Pancreas (tissue), 10 donors: ENCODE measurements around the gene FAS. TPM values are rescaled to one million over a fixed set of nuclear protein-coding genes. Genes with fewer than 3 reads are reported as not detected.
A peak's percentile ranks its signal among the peaks of the same experiment; 100 is the strongest.

Experiments
- ATAC-seq, 4 donors: fragments of 200-7000 bp; cut with Tn5 transposase; one replicate each; pipeline versions ENCODE4 v1.8.0 to v1.9.1; 2020; ENCODE audit warnings: mild to moderate bottlenecking in 4 of 4, moderate library complexity in 4 of 4
- DNase-seq, 6 donors: peaks; one replicate each; pipeline ENCODE4 v3.0.0-alpha.2; 2020
- FAIRE-seq: peaks from 2 replicates; lab custom pipeline; 2012; peaks lifted over from hg19 to GRCh38; lab: Jason Lieb, UNC
- H3K27ac ChIP-seq, 4 donors: fragments of 200-600 bp; sonication (generic); 1 replicate in 3 of 4; 2 replicates in 1 of 4; pipeline versions ENCODE4 v1.5.0 to v1.8.0; 2020
- H3K27me3 ChIP-seq, 4 donors: fragments of 200-600 bp; one replicate each; pipeline ENCODE4 v1.8.0; 2021
- H3K36me3 ChIP-seq, 3 donors: fragments of 200-600 bp; sonication (generic) in 1 of 3; one replicate each; pipeline versions ENCODE4 v1.5.0 to v1.8.0; 2020 to 2021
- H3K4me1 ChIP-seq, 3 donors: fragments of 200-600 bp; one replicate each; pipeline ENCODE4 v1.8.0; 2021
- H3K4me3 ChIP-seq, 4 donors: fragments of 200-600 bp; sonication (generic) in 2 of 4; one replicate each; pipeline versions ENCODE4 v1.5.0 to v1.8.0; 2020 to 2021
- H3K9me3 ChIP-seq, 4 donors: fragments of 200-600 bp; one replicate each; pipeline ENCODE4 v1.8.0; 2021
- CTCF ChIP-seq, 4 donors: fragments of 200-600 bp; sonication (generic) in 3 of 4; IDR thresholded peaks; one replicate each; pipeline versions ENCODE4 v1.5.0 to v1.8.0; 2021; ENCODE audit warnings: antibody characterized with exemption in 4 of 4
- WGBS, 2 donors: extraction: QIAGEN DNeasy Blood & Tissue Kit; methylation state at CpG; one replicate each; pipeline ENCODE4 v1.1.7; 2013; 5-methylcytosine and 5-hydroxymethylcytosine counted together
- intact Hi-C, 3 donors: fragments of 100-400 bp; cut with DNase I; formaldehyde crosslinking; loops; one replicate each; pipeline versions ENCODE4 v1.11.1 to v1.14.2; 2022
- polyA plus RNA-seq, 2 donors: library from polyadenylated mRNA; stranded (reverse); fragments of 200-250 nt; gene quantifications; one replicate each; pipeline ENCODE4 v1.2.3, GENCODE V29; 2013
- total RNA-seq, 6 donors: library from RNA; stranded (reverse); fragmentation: NEBNext Ultra II Directional in 4 of 6; extraction: Animal tissue kit (Norgen Biotek cat#: 25700) in 4 of 6; gene quantifications; one replicate each; pipeline versions ENCODE4 v1.2.1 to v1.2.4, GENCODE V29; 2021 to 2023
- donor health status: healthy with polysubstance abuse.
- donor health status: DM: no; HTN: no; CAD: no; lungs with moderate emphysema.
- donor health status: DM: no; HTN: no; CAD: no.
- donor health status: control.
- donor health status: control.
- donor health status: Bipolar disorder and iron deficiency.
- donor health status: DM: yes; HTN: yes; CAD: no.
- donor health status: DM: no; HTN: no; CAD: no.
- donor health status: DM: no; HTN: no; CAD: no.
- donor health status: DM: yes; HTN: yes; CAD: no.

FAS gene
- total and polyA plus RNA-seq, 8 donors, result 1.4 to 10.3 (median 3.2) TPM

GRCh38 chr10:88946965-88947590 is 43.5 kb upstream of the FAS start:
- no peak for ATAC-seq
- Histone ChIP-seq H3K27me3 (no peaks in the 10 kb centered on the region), H3K27ac (no peak overlapping the region), H3K36me3 (no peaks in the 10 kb centered on the region), H3K4me3 (no peak overlapping the region), H3K9me3 (no peaks in the 10 kb centered on the region), H3K4me1 (no peaks in the 10 kb centered on the region)
- FAIRE-seq, result no peak
- TF ChIP-seq CTCF (IDR thresholded peaks at IDR 0.05), result no peak
- intact Hi-C loops, result no loop called here
- no peak for DNase-seq
- 75 to 86% methylated on average over 5 of the region's 6 CpGs for WGBS, 2 donors

- intact Hi-C loops, result no loop called here
- no peak for TF ChIP-seq CTCF (IDR thresholded peaks at IDR 0.05)
- 74 to 78% methylated on average over 2 of the region's 2 CpGs for WGBS, 2 donors
- H3K27ac ChIP-seq, result no peak overlapping the region
- FAIRE-seq, result no peak
- ATAC-seq, result no peak
- DNase-seq, result no peak
- no peaks in the 10 kb centered on the region for H3K4me1 ChIP-seq
- no peaks in the 10 kb centered on the region for H3K36me3 ChIP-seq
- H3K4me3 ChIP-seq, result no peak overlapping the region
- no peaks in the 10 kb centered on the region for H3K27me3 ChIP-seq
- no peaks in the 10 kb centered on the region for H3K9me3 ChIP-seq
Observed at GRCh38 chr10:88949051-88949450, 41.5 kb upstream of the FAS start.

- no peak for TF ChIP-seq CTCF (IDR thresholded peaks at IDR 0.05)
- WGBS, 2 donors, result 76 to 87% methylated on average over 3 of the region's 3 CpGs
- H3K9me3 ChIP-seq, result no peaks in the 10 kb centered on the region
- intact Hi-C loops, result no loop called here
- ATAC-seq (no peak), DNase-seq (no peak), FAIRE-seq (no peak)
- no peak overlapping the region for H3K4me3 ChIP-seq
- no peaks in the 10 kb centered on the region for H3K36me3 ChIP-seq
- H3K4me1 ChIP-seq, result no peaks in the 10 kb centered on the region
- no peak overlapping the region for H3K27ac ChIP-seq
- no peaks in the 10 kb centered on the region for H3K27me3 ChIP-seq
Observed at GRCh38 chr10:88949912-88950837, 40.4 kb upstream of the FAS start.

GRCh38 chr10:88952647-88953111 is 37.9 kb upstream of the FAS start, which contains the start of gene ACTA2:
Gene ACTA2, minus strand, starts transcription at chr10:88952773. Its CDS starts 3,843 bp downstream, at chr10:88948930.
- Histone ChIP-seq H3K4me3 (no peak within 1 kb of the TSS), H3K36me3 (no peaks in the 10 kb centered on the region), H3K27me3 (no peaks in the 10 kb centered on the region), H3K27ac (no peak within 1 kb of the TSS), H3K4me1 (no peaks in the 10 kb centered on the region), H3K9me3 (no peaks in the 10 kb centered on the region)
- WGBS, 2 donors, result 81 to 83% methylated on average over 8 of the region's 8 CpGs
- intact Hi-C loops, result no loop called here
- ATAC-seq (peak in 3 of 4 donors; percentile 25 to 47 (median 30)), DNase-seq (no peak), FAIRE-seq (peak; percentile 71)
- TF ChIP-seq CTCF (IDR thresholded peaks at IDR 0.05), result no peak
